ENCODE data around the gene SERINC4.
A peak's percentile ranks its signal among the peaks of the same experiment; 100 is the strongest.

The SERINC4 gene

DNA sequence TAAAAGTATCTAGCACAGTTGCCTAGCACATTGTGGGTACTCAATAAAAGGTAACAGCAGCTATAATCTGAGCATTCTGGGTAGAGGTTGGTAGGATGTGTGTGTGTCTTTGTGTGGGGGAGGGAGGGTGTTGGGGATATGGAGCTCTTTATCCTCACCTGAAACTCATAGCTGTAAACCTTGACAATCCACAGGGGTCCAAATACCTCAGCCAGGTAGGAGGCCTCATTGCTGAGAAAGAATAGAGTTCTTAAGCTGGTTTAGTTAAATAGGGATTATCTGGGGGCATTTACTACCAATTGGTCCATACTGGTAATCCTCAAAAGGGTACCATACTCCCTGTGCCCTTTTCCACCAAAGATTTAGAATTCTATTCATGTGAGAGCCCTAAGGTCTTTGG, 4.0 kb downstream of the SERINC4 start:
- DNase-seq, result no peak

DNA sequence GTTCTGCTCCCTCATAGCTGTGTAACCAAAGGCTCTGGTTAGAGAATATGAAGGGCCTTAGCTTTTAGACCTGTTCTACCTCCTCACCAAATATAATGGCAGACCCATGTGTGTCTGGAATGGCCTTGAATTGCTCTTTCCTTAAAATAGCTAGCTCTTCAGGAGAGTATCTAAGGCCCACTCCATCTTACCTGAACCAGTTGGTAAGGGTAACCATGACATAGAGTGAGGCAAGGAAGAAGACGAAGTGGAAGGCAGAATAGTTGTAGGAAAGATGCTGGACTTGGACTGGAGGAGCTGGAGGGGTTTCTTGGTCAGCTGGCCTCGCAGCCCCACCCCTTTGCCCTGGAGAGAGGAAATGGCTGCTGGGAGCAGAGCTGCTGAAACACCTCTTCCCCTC, 4.8 kb downstream of the SERINC4 start:
- no peak for DNase-seq

DNA sequence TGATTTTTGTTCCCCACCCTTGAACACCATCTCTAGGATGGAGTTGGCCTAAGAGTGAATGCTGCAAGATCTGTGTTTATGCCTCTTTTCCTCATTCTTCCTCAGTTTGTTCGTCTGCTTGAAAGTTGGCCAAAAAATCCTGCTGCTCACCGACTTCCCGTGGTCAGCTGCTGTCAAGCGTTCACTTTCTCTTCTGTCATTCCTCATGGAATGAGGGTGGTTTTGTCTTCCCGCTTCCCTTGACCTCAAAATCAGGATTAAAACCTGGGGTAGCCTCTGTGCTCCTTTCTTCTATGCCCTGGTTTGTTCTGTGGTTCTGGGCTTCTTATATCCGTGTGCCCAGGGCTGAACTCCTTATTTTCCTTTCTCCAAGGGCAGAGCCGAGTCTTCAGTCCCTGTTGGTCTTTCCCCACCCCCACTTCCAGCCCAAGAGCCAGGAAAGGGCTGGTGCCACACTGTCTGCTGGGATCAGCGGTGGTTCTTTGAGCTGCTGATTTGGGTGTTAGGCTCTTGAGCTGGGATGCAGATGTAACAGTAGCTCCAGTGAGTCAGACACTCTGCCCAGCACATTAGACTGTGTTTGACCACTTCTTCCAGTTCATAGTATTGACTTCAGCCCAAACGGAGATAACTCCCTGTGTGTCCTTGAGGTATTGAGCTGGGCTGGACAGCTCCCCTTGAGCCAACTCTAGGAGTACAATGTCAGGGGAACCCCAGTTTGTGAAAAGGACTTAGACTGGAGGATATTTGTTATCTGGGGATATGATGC, 5.6 kb downstream of the SERINC4 start:
- no peak for DNase-seq

DNA sequence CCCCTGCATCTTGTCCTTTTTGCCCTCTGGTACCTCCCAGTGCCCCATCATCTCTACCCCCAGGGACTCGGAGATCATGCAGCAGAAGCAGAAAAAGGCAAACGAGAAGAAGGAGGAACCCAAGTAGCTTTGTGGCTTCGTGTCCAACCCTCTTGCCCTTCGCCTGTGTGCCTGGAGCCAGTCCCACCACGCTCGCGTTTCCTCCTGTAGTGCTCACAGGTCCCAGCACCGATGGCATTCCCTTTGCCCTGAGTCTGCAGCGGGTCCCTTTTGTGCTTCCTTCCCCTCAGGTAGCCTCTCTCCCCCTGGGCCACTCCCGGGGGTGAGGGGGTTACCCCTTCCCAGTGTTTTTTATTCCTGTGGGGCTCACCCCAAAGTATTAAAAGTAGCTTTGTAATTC, 6.4 kb downstream of the SERINC4 start:
- no peak for DNase-seq

DNA sequence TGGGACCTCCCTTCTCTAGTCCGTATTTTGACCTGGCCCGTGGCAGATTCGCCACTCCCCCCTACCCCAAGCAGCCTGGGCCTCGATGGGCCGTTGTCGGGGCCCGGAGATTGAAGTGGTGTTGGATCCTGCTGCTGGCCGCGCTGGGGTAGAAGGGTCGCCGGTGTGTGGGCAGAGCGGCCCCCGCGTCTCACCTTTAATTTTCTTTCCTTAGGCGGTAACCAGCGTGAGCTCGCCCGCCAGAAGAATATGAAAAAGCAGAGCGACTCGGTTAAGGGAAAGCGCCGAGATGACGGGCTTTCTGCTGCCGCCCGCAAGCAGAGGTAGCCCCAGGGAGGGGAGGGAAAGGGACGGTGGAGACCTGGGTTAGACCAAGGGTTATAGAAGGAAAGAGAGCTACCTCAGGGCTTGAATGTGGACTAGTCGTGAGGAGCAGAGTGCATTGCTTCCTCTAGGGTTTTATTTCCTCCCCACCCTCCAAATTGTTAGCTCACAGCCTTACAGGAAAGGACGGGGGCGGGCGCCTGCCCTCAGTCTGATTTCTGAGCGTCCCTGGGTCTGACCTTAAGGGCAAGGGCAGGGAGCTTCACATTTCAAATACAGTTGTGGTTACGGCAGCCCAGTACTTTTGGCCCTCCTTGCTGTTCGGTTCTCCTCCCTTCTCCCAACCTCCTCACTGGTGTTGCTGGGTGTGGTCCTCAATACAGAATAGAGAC, 7.1 kb downstream of the SERINC4 start:
- no peak for DNase-seq

DNA sequence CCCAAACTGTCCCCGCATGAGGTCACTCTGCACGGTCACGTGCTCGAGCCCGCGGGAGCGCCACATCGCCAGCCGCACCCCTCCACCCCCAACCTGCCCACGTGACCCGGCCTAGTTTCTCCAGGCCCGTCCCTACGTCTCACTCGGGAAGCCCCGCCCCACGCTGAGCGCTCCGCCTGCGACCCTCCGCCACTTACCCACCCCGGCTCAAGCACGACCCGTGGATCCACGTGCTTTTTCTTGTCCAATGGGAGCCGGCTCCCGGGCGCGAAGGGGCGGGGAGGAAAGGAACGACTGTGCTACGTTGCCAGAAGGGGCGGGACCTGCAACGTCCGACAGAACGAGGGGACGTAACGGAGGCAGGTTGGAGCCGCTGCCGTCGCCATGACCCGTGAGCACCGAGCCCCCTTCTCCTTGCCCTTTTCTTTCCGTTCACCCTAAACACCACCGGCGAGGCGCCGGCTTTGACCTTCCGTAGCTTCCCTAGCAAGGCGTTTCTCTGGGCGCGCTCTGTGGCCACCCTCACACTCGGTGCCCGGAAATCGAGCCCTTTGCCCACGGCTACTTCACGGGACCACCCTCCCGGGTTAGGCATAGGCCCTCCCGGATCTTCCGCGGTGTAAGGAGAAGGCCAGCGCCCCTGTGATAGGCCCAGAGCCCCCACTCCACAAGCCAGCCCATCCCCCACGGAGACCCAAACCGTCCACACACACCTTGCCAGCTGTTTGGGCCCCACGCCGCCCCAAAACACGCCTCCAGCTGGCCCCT, 7.8 kb downstream of the SERINC4 start, which contains the start of gene SERF2:
Gene SERF2 (plus strand): TSS at position 328 of the 768 bp plus-strand sequence. CDS start 57 bp downstream, at position 385.
- DNase-seq, result peak; percentile 86 to 96

DNA sequence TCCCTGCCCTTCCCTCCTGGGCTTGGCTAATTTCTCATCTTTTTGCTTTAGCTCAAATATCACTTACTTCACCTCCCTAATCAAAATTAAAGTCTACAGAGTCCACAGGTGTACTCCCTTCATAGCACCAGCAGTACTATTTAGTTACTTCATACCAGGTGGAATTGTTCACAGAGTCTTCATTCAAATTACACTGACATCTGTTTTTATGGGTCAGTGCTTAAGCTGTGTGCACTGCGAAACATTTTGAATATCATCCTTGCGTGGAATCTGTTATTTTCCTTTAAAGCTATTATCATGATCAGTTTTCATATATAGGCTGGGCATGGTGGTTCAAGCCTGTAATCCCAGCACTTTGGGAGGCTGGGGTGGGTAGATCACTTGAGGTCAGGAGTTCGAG, 10.6 kb downstream of the SERINC4 start:
- DNase-seq, result no peak

DNA sequence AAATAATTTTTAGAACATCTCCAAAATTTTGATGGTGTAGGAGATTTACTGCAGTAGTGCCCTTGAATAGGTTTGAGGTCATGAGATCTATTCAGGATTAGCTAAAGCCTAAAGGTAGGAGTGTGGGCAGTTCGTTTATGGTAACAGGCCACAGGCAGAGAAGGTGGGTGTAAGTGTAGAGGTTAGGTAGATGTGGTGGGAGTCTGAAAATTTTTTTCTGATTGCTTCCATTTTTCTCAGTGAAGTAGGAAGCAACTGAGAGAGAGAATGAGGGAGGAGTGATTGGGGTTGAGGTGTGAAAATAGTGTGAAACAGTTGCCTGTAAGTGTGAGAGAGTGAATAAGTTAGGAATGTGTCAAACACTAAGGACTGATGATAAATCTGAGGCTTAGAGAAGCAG, 21.0 kb downstream of the SERINC4 start:
- DNase-seq, result no peak

DNA sequence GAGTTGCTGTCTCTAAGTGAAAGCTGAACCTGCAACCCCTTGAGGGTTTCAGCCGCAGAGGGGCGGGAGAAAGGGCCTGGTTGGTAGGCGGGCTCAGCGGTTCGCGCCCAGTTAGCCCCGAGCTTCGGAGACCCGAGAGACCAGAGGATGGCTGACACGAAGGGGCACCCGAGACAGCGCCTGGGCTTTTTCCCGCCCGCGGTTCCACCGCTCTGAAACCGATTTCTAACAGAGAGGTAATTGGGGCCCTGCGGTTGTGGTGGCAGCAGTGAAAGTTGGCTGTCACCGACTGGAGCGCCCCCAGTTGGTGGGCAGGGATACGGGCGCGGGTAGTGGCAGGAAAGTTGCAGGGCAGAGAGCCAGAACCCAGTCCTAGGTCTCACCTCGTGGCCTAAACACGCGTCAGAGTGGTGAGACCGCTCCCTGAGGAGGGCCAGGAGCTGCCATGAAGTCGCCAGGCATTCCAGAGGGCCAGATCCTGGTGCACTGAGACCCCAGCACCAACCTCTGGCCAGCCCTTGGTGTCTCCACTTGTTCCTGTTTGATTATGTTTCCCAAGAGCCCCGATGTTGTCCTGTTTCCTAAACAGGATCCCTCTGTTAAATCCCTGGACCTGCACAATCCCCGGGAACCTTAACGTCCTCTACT, 22.6 kb downstream of the SERINC4 start:
- peak; percentile 19 to 88 for DNase-seq

DNA sequence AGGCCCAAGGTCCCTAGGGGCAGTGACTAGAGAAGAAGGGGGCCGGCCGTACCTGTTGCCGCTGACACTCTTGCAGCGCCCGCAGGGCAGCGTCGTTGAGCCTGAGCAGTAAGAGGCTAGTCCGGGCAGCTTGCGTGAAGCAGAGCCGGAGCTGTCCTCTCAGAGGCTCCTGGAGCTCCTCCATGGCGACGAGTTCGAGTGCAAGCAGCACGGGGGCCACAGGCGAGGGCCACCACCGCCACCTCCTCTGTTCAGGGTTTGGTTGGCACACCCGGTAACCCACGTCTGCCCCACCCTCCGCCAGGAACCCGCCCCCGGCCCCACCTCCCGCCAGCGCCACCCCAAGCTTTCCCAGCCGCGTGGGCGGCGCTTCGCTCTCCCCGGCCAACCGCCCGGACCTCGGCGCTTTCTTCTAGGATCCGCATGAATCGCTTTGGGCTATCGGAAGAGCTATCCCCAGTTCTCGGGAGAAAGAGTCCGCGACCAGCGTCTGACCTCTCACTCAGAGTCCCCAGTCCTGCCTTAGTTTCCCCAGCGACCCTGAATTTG, 23.2 kb downstream of the SERINC4 start, which contains the start of gene ELL3:
Gene ELL3 (minus strand): TSS at position 249 of the 549 bp plus-strand sequence. CDS start 65 bp downstream, at position 184.
- DNase-seq, result peak; percentile 44 to 88

DNA sequence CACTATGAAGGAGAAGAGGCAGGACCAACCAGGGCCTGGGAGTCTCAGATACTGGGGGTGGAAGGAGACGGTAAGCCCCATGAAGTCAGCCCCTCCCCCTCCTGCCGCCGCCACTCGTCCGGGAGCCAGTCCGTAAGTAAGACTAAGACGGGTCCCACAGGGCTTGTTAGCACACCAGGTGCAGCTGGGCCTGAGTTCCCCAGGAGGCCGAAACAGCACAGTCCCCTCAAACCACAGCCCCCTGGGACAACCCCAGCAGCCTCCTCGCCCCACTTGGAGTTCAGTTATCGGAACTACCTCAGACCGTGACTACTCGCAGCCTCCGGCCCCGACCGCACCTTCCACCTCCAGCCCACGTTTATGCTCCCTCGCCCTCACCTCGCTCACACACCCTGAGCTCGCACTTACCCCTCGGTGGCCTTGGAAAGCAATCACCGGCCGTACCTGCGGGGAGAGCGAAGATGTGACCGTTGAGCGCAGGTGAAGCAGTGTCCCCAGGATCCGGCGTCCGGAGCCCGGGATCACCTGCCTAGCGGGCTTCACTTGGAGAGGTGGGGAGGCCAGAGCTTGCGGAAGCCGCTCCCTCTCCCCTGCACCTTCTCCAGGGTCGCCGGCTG, 23.8 kb downstream of the SERINC4 start:
- DNase-seq, result peak in 1 of 2 experiments; percentile 57

DNA sequence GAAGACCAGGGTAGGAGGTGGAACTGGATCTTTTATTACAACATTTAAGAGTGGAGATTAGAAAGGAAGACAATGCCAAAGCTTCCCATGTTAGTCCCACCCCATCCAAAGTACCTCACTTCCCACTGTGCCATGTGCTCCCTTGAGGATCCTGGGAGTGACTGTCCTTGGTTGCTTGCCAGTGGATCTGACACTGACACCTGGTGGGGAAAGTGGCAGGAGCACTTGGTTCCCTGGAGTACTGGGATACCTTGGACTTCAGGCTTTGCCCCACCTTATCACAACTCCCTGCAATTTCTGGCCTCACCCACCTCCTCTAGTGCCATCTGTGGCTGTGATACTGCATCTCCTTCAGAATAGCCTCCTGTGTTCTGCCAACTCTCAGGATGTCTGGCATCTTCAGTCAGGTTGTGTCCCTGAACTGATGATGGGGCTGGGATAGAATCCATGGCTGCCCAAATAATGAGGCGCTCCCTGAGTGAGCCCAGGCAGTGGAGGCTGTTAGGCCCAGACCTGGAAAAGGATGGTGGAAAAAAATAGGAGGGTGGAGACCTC, 24.5 kb downstream of the SERINC4 start:
- peak; percentile 33 to 38 for DNase-seq

DNA sequence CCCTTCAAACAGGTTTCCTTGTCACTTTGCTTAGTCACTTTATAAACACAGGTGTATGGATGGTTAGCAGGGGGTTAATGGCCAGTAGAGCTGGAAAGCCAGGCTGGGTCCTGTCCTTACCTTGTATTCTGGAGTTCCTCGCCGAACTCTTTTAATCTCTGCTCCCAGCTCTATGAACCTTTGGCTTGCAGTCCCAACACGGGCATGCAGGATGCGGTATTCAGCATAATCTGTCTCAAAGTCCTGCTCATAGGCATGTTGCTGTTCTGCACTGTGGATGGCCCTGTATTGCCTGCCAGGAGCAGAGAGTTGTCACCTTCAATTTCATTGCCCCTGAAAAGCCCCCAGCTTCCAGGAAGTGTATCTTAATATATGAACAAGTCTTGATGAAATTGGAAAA, 26.0 kb downstream of the SERINC4 start:
- no peak for DNase-seq

DNA sequence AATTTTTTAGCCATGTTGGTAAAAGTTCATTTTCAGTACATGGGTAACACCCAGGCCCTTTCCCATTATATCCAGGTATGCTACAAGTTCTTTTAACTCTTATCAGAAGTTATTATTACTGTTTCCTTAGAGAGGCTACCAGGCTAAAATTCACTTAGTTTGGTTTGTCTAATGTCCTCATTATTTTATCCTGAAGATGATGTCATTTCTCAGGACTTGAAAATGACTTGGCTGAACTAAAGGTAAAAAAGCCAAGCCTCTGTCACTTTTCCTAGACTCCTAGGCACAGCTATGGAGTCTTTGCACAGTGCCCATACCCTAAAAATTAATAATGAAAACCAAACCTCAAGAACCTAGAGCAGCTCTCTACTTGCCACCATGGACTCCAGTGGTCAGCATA, 27.4 kb downstream of the SERINC4 start:
- no peak for DNase-seq

DNA sequence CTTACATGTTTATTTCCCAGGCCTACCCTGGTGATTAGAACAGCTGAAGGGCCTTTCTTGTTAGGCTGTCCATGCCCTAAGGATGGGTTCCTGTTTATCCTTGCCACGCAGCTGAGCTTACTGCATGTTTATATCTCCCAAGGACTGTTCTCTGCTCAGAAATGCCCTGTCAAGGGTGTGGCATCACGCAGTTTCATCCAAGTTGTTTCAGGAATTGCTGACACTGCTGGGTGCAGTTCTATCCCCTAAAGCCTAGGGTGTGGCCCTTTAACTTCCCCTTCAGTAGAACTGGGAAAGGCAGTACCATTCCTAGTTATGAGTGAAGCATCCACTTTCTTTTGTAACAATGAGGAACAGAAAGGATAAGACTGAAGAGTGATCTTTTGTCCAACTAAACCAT, 28.2 kb downstream of the SERINC4 start:
- DNase-seq, result no peak

DNA sequence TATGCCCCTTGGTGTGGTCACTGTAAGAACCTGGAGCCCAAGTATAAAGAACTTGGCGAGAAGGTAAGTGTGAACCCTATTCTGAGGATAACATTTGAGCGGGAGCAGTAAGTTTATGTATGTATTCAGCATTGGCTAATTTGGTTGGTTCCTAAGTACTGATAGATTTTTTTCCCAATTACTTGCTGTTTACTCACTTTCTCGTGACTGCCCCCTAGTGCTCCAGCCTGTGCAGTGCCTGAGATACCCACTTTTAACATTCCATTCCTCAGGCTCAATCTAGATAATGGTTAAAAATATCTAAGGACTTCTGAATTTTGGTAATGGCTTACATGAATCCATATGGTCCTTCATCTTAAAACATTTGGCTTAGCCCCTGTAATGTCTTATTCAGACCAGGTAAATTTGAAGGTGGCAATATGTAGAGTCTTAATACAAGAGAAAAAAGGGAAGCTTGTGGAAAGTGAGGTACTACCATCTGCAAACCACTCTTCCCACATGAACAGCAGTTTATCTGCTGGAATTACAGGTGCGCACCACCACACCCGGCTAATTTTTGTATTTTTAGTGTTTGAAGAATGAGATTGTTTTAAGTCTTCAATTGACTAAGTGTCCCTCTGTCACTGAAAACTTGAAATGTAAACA, 30.3 kb downstream of the SERINC4 start:
- no peak for DNase-seq

DNA sequence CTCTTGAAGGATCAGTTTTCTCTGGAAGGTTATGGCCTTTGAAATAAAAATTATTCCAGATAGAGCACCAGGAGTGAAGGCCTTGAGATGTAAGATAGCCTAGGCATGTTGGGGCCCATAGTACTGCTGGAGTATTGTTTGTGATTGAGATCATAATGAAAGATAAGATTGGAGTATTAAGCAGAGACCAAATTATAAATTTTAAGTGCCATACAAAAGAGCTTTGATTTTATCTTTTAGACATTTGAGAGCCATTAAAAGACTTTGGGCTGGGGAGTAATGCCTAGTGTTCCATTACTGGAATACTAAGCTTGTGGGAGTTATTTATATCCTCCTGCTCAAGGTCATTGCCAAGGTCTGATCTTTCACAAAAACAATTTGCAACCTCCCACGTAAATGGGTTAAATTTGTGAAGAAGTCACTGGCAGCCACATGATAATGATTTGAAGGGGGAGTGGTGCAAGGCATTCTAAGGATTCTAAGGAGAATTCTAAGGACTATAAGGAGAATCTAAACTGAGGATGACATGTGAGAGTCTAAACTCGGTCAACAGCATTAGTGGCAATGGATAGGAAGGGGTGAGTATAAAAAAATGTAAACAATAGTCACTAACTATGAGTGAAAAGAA, 36.1 kb downstream of the SERINC4 start:
- no peak for DNase-seq

DNA sequence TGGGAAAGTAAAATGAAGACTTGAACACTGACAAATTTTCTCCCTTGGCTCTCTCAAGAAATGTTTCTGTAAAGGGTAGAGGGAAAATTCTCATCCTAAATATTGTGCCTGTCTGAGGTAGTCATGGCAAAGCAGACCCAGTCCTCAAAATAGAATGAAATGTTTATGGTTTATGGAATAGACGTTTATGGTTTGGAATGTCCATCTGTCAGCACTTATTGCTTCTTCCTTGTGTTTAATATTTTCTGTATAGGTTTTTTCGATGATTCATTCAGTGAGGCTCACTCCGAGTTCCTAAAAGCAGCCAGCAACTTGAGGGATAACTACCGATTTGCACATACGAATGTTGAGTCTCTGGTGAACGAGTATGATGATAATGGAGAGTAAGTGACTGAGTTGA, 37.2 kb downstream of the SERINC4 start:
- no peak for DNase-seq

DNA sequence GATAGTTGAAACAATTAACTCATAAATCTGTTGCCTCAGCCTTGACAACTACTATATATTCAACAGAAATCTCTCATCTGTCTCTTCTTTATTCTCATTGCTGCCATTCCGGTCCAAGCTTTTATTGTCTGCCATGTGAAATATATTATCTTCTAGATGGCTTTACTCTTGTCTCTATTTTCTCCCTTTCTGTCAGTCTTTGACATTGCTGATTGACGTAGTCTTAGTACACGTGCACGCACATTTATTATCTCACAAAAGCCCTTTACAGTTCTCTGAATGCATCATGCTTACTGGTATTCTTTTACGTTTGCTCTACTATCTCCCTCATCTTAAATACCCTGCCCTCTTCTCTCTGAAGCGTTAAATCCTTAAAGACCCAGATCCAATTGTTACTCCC, 48.1 kb downstream of the SERINC4 start:
- no peak for DNase-seq

DNA sequence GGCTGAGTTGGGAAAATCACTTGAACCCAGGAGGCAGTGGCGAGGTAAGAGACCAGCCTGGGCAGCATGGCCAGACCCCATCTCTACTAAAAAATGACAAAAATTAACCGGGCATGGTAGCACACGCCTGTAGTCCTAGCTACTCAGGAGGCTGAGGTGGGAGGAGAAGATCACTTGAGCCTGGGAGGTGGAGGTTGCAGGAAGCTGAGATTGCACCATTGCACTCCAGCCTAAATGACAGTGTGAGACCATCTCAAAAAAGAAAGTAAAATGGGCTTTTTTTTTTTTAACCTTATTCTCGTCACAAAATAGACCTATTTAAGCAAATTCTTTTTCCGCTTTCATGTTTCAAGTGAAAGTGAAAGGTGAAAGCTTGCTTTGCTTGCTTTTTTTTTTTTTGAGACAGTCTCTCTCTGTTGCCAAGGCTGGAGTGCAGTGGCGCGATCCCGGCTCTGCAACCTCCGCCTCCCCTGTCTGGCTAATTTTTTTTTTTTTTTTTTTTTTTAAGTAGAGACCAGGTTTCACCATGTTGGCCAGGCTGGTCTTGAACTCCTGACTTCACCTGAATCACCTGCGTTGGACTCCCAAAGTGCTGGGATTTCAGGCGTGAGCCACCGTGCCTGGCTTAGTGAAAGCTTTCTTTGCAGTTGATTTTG, 50.2 kb downstream of the SERINC4 start:
- DNase-seq, result no peak

All from NCI-H187 (cell line).